Measurements from ENCODE around the gene P2RX5. TPM values are rescaled to one million over a fixed set of nuclear protein-coding genes. Genes with fewer than 3 reads are reported as not detected.

P2RX5 gene
- total and polyA plus RNA-seq, 2 donors (not counting 3 experiments of a cell fraction or from before 2014, with no cell fraction given), result 0.19 to 0.22 TPM

- no peaks in the 10 kb centered on the region for H3K79me2 ChIP-seq (ENCODE audit: control insufficient read depth, insufficient read depth, low read length)
- H3K27ac ChIP-seq (ENCODE audit: insufficient read depth, low read depth, low read length), result no peak overlapping the region
- BruUV-seq (replicated peaks), result no TSS peak
- no peaks in the 10 kb centered on the region for H3K36me3 ChIP-seq (ENCODE audit: control insufficient read depth in 2 of 2, extremely low read depth in 1 of 2, insufficient read depth in 2 of 2, low read length in 2 of 2)
- ChIA-PET POLR2A (no interaction called here), CTCF (no interaction called here)
- no peak overlapping the region for H2AFZ ChIP-seq (ENCODE audit: low read depth, low read length)
- H3K27me3 ChIP-seq (ENCODE audit: control insufficient read depth in 2 of 2, insufficient read depth in 2 of 2, low read length in 2 of 2), result peaks cover 2 to 4% of the 10 kb centered on the region in 2 experiments
- no peaks in the 10 kb centered on the region for H3K9me3 ChIP-seq (replicated peaks; ENCODE audit: control insufficient read depth, insufficient read depth, low read length)
- no peaks in the 10 kb centered on the region for H4K20me1 ChIP-seq (replicated peaks; ENCODE audit: control insufficient read depth, extremely low read depth, insufficient read depth, low read length)
- no peak overlapping the region for H3K4me3 ChIP-seq (replicated peaks in 1 of 3; ENCODE audit: insufficient read depth in 1 of 3, low read depth in 1 of 3, low read length in 3 of 3)
- H3K9ac ChIP-seq (replicated peaks; ENCODE audit: extremely low read depth, insufficient read depth, low read length), result no peak overlapping the region
- TF ChIP-seq MYC (IDR thresholded peaks at IDR 0.05; ENCODE audit: low read depth, low read length), result no peak
- TF ChIP-seq JUN (IDR thresholded peaks at IDR 0.05; ENCODE audit: borderline replicate concordance, insufficient read depth, insufficient read length, low read depth), result no peak
- TF ChIP-seq FOS (IDR thresholded peaks at IDR 0.05; ENCODE audit: borderline replicate concordance, insufficient read depth, low read length), result no peak
- TF ChIP-seq MAX (IDR thresholded peaks at IDR 0.05; ENCODE audit: insufficient read depth, insufficient read length), result no peak
- TF ChIP-seq EZH2 (IDR thresholded peaks at IDR 0.05; ENCODE audit: borderline replicate concordance, low read depth, low read length, severe bottlenecking), result no peak
- TF ChIP-seq GATA2 (IDR thresholded peaks at IDR 0.05; ENCODE audit: insufficient read depth, insufficient read length, low read depth, low read length), result no peak
- TF ChIP-seq CTCF (IDR thresholded peaks at IDR 0.05; ENCODE audit: extremely low read depth in 1 of 2, insufficient read depth in 1 of 2, low read depth in 1 of 2, low read length in 2 of 2), result no peak
- no peak for TF ChIP-seq POLR2A (IDR thresholded peaks at IDR 0.05; ENCODE audit: low read depth, low read length)
- no peak for TF ChIP-seq POLR2AphosphoS5 (IDR thresholded peaks at IDR 0.05; ENCODE audit: insufficient read depth, low read depth, low read length)
- intact Hi-C loops (cut with micrococcal nuclease), result no loop called here
- H3K4me2 ChIP-seq (ENCODE audit: insufficient read depth, low read length), result no peak overlapping the region
- no peaks in the 10 kb centered on the region for H3K4me1 ChIP-seq (ENCODE audit: control insufficient read depth, extremely low read depth, insufficient read depth, low read length)
- dilution Hi-C loops (cut with MboI; ENCODE audit: extremely low pct_ligation_motif_present, low sequenced_read_pairs), result no loop called here
- no peak for DNase-seq (ENCODE audit: low read depth, low spot score)
- no peaks in the 10 kb centered on the region for H3K9me1 ChIP-seq (replicated peaks; ENCODE audit: control insufficient read depth, extremely low read depth, insufficient read depth, low read length)
- FAIRE-seq, result no peak
These were observed 6.5 kb downstream of the P2RX5 start for GRCh38 chr17:3689262-3690093.

Data from endothelial cell of umbilical vein (primary cell).